ENCODE data around the gene NPR1. TPM values are rescaled to one million over a fixed set of nuclear protein-coding genes. Genes with fewer than 3 reads are reported as not detected.

Gene NPR1
- total and polyA plus RNA-seq, 2 of the 13 experiments (the other 11 are each of a cell fraction or from before 2014, with no cell fraction given) = not detected

DNA sequence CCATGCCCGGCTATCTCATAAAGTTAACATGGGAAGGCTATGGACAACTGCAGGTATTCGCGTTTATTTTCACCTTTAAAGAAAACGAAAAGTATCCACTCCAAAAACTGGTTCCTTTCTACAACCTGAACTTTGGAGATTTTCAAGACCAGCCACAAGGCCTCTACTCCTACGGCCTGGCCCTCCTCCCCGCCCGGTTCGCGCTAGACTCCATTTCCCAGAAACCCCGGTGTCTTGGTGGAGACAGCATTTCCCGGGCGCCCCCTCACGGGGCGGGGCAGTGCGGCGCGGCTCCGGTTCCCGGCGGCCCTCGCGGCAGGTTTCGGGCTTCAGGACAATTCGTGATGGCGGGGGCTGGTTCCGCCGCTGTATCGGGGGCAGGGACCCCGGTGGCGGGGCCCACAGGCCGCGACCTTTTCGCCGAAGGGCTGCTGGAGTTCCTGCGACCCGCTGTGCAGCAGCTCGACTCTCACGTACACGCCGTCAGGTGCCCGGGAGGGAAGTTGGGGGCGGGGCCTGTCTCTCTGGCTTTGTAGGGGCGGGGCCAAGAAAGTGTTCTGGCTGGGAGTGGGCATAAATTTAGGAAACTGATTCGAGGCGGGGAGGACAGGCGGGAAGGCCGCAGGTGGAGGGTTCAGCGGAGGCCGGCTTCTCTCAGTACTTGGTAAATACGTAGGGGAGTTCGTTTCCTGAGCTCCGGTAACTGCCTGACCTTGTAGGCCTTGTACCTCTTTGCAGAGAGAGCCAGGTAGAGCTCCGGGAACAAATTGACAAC, 19.9 kb upstream of the NPR1 start, which contains the start of gene SNAPIN (continued):
- TF ChIP-seq, protein P1, sequence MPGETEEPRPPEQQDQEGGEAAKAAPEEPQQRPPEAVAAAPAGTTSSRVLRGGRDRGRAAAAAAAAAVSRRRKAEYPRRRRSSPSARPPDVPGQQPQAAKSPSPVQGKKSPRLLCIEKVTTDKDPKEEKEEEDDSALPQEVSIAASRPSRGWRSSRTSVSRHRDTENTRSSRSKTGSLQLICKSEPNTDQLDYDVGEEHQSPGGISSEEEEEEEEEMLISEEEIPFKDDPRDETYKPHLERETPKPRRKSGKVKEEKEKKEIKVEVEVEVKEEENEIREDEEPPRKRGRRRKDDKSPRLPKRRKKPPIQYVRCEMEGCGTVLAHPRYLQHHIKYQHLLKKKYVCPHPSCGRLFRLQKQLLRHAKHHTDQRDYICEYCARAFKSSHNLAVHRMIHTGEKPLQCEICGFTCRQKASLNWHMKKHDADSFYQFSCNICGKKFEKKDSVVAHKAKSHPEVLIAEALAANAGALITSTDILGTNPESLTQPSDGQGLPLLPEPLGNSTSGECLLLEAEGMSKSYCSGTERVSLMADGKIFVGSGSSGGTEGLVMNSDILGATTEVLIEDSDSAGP (CRISPR knock-in tag; IDR thresholded peaks at IDR 0.05; ENCODE audit: borderline replicate concordance) = peak; percentile 68; the same call in 1 of the 2 replicates
- TF ChIP-seq ZFP82 (CRISPR knock-in tag; IDR thresholded peaks at IDR 0.05; ENCODE audit: borderline replicate concordance) (no peak), MTA3 (CRISPR knock-in tag; IDR thresholded peaks at IDR 0.05) (no peak), ZNF839 (CRISPR knock-in tag; IDR thresholded peaks at IDR 0.05; ENCODE audit: borderline replicate concordance) (no peak), ZNF652 (CRISPR knock-in tag; IDR thresholded peaks at IDR 0.05; ENCODE audit: borderline replicate concordance, low read depth) (no peak), ZNF670 (CRISPR knock-in tag; IDR thresholded peaks at IDR 0.05; ENCODE audit: borderline replicate concordance) (no peak), AGO1 (IDR thresholded peaks at IDR 0.05; ENCODE audit: low read depth, low read length, poor library complexity, severe bottlenecking) (no peak), ZNF446 (CRISPR knock-in tag; IDR thresholded peaks at IDR 0.05) (no peak), MYC (CRISPR knock-in tag; IDR thresholded peaks at IDR 0.05; ENCODE audit: borderline replicate concordance) (peak; percentile 62; the same call in 1 of the 2 replicates), ZC3H13 (CRISPR knock-in tag; IDR thresholded peaks at IDR 0.05) (no peak), FOSL1 (CRISPR knock-in tag; IDR thresholded peaks at IDR 0.05; ENCODE audit: borderline replicate concordance) (no peak), ZIK1 (CRISPR knock-in tag; IDR thresholded peaks at IDR 0.05; ENCODE audit: borderline replicate concordance, low read depth) (no peak), SETDB1 (CRISPR knock-in tag; IDR thresholded peaks at IDR 0.05; ENCODE audit: borderline replicate concordance) (no peak), ZNF263 (CRISPR knock-in tag; IDR thresholded peaks at IDR 0.05) (peak; percentile 27; the same call in 1 of the 2 replicates)
- TF ChIP-seq, protein P2, sequence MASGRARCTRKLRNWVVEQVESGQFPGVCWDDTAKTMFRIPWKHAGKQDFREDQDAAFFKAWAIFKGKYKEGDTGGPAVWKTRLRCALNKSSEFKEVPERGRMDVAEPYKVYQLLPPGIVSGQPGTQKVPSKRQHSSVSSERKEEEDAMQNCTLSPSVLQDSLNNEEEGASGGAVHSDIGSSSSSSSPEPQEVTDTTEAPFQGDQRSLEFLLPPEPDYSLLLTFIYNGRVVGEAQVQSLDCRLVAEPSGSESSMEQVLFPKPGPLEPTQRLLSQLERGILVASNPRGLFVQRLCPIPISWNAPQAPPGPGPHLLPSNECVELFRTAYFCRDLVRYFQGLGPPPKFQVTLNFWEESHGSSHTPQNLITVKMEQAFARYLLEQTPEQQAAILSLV (CRISPR knock-in tag; IDR thresholded peaks at IDR 0.05; ENCODE audit: borderline replicate concordance) = peak; percentile 82; the same call in 1 of the 2 replicates
- TF ChIP-seq, protein P3, sequence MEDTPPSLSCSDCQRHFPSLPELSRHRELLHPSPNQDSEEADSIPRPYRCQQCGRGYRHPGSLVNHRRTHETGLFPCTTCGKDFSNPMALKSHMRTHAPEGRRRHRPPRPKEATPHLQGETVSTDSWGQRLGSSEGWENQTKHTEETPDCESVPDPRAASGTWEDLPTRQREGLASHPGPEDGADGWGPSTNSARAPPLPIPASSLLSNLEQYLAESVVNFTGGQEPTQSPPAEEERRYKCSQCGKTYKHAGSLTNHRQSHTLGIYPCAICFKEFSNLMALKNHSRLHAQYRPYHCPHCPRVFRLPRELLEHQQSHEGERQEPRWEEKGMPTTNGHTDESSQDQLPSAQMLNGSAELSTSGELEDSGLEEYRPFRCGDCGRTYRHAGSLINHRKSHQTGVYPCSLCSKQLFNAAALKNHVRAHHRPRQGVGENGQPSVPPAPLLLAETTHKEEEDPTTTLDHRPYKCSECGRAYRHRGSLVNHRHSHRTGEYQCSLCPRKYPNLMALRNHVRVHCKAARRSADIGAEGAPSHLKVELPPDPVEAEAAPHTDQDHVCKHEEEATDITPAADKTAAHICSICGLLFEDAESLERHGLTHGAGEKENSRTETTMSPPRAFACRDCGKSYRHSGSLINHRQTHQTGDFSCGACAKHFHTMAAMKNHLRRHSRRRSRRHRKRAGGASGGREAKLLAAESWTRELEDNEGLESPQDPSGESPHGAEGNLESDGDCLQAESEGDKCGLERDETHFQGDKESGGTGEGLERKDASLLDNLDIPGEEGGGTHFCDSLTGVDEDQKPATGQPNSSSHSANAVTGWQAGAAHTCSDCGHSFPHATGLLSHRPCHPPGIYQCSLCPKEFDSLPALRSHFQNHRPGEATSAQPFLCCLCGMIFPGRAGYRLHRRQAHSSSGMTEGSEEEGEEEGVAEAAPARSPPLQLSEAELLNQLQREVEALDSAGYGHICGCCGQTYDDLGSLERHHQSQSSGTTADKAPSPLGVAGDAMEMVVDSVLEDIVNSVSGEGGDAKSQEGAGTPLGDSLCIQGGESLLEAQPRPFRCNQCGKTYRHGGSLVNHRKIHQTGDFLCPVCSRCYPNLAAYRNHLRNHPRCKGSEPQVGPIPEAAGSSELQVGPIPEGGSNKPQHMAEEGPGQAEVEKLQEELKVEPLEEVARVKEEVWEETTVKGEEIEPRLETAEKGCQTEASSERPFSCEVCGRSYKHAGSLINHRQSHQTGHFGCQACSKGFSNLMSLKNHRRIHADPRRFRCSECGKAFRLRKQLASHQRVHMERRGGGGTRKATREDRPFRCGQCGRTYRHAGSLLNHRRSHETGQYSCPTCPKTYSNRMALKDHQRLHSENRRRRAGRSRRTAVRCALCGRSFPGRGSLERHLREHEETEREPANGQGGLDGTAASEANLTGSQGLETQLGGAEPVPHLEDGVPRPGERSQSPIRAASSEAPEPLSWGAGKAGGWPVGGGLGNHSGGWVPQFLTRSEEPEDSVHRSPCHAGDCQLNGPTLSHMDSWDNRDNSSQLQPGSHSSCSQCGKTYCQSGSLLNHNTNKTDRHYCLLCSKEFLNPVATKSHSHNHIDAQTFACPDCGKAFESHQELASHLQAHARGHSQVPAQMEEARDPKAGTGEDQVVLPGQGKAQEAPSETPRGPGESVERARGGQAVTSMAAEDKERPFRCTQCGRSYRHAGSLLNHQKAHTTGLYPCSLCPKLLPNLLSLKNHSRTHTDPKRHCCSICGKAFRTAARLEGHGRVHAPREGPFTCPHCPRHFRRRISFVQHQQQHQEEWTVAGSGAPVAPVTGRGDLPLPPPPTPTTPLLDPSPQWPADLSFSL (CRISPR knock-in tag; IDR thresholded peaks at IDR 0.05) = no peak
- TF ChIP-seq, protein P4, sequence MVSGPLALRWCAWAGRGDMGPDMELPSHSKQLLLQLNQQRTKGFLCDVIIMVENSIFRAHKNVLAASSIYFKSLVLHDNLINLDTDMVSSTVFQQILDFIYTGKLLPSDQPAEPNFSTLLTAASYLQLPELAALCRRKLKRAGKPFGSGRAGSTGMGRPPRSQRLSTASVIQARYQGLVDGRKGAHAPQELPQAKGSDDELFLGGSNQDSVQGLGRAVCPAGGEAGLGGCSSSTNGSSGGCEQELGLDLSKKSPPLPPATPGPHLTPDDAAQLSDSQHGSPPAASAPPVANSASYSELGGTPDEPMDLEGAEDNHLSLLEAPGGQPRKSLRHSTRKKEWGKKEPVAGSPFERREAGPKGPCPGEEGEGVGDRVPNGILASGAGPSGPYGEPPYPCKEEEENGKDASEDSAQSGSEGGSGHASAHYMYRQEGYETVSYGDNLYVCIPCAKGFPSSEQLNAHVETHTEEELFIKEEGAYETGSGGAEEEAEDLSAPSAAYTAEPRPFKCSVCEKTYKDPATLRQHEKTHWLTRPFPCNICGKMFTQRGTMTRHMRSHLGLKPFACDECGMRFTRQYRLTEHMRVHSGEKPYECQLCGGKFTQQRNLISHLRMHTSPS (CRISPR knock-in tag; IDR thresholded peaks at IDR 0.05; ENCODE audit: low read depth) = no peak

Measured in HepG2 (cell line).